ENCODE data around the gene MYO1B.

DNA sequence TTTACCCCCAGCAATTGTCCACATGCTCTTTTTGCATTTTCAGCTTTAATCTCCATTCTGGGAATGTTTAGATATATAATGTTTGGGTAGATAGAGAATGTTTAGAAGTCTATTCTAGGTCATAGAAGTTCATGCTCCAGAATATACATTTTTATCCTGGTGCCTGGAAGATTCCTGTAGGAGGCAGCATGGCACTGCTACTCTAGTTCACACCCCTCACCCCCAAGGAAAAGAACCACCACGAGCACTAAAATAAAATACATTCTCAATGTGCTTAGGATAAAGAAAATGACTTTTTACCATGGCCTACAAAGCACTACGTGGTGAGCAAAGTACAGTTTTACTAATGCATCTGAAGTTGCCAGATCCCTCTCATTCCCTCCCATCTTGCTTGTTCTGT lies 53.8 kb downstream of the MYO1B start:
- no peak for TF ChIP-seq EZH2 (IDR thresholded peaks at IDR 0.05; ENCODE audit: insufficient read depth, poor library complexity, severe bottlenecking)
- TF ChIP-seq EZH2phosphoT487 (IDR thresholded peaks at IDR 0.05; ENCODE audit: insufficient read depth, low read depth), result no peak

All from GM23248 (cell line).